KMS-11 (cell line): ENCODE data around the gene UNCX.

Experiments used
- H2AFZ ChIP-seq: fragments of 200-600 bp; sonication (generic); 2 replicates; pipeline ENCODE4 v1.6.1; 2016; ENCODE audit warnings: antibody characterized with exemption, mixed run types, low read depth
- H3K27ac ChIP-seq: fragments of 200-600 bp; sonication (generic); 2 replicates; pipeline ENCODE4 v1.6.1; 2016; ENCODE audit warnings: mild to moderate bottlenecking, mixed run types
- H3K27me3 ChIP-seq: fragments of 200-600 bp; sonication (generic); 2 replicates; pipeline ENCODE4 v1.6.1; 2017; ENCODE audit warnings: mild to moderate bottlenecking, low read depth, mixed run types, moderate library complexity; ENCODE audit not compliant: insufficient read depth
- H3K36me3 ChIP-seq: fragments of 200-600 bp; sonication (generic); 2 replicates; pipeline ENCODE4 v1.6.1; 2017; ENCODE audit warnings: mild to moderate bottlenecking, mixed run types; ENCODE audit not compliant: insufficient read depth
- H3K4me1 ChIP-seq: fragments of 200-600 bp; sonication (generic); 2 replicates; pipeline ENCODE4 v1.6.1; 2016; ENCODE audit warnings: mild to moderate bottlenecking, low read depth, mixed run types; ENCODE audit not compliant: poor library complexity, severe bottlenecking
- H3K4me2 ChIP-seq: fragments of 200-600 bp; sonication (generic); 2 replicates; pipeline ENCODE4 v1.7.0; 2016; ENCODE audit warnings: mild to moderate bottlenecking, mixed run types
- H3K4me3 ChIP-seq: fragments of 200-600 bp; sonication (generic); IDR thresholded peaks from 2 replicates; pipeline ENCODE4 v1.6.1; 2017; ENCODE audit warnings: low read depth, low read length, mixed read lengths; ENCODE audit not compliant: insufficient read depth
- H3K79me2 ChIP-seq: fragments of 200-600 bp; sonication (generic); 2 replicates; pipeline ENCODE4 v1.6.1; 2016; ENCODE audit warnings: low read depth, mixed run types; ENCODE audit not compliant: insufficient read depth
- H3K9ac ChIP-seq: fragments of 200-600 bp; sonication (generic); 2 replicates; pipeline ENCODE4 v1.6.1; 2016; ENCODE audit warnings: mild to moderate bottlenecking, mixed run types
- H4K20me1 ChIP-seq: fragments of 200-600 bp; sonication (generic); 2 replicates; pipeline ENCODE4 v1.6.1; 2016; ENCODE audit warnings: mild to moderate bottlenecking, mixed run types; ENCODE audit not compliant: insufficient read depth
- TF ChIP-seq, protein P1 (sequence below): fragments of 200-600 bp; sonication (generic); conservative IDR thresholded peaks from 2 replicates; pipeline ENCODE4 v1.6.1; 2017; ENCODE audit warnings: low read depth, mild to moderate bottlenecking, antibody characterized with exemption, low read length, moderate library complexity, mixed read lengths

UNCX gene

DNA sequence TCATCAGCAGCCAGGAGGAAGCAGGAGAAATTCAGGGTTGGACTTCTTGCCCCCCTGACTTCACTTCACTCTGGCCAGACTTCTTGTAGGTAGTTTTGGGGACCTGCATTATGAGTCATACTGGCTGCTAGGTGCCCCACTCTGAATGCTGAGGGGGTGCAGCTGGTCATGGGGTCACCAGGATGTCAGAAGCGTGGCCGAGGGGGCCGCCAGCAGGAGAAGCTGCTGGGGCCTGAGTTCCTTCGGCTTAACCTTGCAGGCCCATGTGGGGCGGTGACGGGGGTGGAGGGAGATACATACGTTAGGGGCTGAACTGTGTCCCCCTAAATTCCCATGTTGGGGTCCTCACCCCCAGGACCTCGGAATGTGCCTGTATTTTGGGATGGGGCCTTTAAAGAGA is 18.2 kb downstream of the UNCX start:
- Histone ChIP-seq H3K9ac (no peak overlapping the region), H3K4me3 (no peak overlapping the region), H3K27me3 (peaks cover 85% of the 10 kb centered on the region), H3K79me2 (no peaks in the 10 kb centered on the region), H3K4me1 (no peaks in the 10 kb centered on the region), H3K36me3 (no peaks in the 10 kb centered on the region), H3K4me2 (no peak overlapping the region), H4K20me1 (no peaks in the 10 kb centered on the region), H3K27ac (no peak overlapping the region), H2AFZ (no peak overlapping the region)
- TF ChIP-seq, protein P1, sequence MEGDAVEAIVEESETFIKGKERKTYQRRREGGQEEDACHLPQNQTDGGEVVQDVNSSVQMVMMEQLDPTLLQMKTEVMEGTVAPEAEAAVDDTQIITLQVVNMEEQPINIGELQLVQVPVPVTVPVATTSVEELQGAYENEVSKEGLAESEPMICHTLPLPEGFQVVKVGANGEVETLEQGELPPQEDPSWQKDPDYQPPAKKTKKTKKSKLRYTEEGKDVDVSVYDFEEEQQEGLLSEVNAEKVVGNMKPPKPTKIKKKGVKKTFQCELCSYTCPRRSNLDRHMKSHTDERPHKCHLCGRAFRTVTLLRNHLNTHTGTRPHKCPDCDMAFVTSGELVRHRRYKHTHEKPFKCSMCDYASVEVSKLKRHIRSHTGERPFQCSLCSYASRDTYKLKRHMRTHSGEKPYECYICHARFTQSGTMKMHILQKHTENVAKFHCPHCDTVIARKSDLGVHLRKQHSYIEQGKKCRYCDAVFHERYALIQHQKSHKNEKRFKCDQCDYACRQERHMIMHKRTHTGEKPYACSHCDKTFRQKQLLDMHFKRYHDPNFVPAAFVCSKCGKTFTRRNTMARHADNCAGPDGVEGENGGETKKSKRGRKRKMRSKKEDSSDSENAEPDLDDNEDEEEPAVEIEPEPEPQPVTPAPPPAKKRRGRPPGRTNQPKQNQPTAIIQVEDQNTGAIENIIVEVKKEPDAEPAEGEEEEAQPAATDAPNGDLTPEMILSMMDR: no peak

DNA sequence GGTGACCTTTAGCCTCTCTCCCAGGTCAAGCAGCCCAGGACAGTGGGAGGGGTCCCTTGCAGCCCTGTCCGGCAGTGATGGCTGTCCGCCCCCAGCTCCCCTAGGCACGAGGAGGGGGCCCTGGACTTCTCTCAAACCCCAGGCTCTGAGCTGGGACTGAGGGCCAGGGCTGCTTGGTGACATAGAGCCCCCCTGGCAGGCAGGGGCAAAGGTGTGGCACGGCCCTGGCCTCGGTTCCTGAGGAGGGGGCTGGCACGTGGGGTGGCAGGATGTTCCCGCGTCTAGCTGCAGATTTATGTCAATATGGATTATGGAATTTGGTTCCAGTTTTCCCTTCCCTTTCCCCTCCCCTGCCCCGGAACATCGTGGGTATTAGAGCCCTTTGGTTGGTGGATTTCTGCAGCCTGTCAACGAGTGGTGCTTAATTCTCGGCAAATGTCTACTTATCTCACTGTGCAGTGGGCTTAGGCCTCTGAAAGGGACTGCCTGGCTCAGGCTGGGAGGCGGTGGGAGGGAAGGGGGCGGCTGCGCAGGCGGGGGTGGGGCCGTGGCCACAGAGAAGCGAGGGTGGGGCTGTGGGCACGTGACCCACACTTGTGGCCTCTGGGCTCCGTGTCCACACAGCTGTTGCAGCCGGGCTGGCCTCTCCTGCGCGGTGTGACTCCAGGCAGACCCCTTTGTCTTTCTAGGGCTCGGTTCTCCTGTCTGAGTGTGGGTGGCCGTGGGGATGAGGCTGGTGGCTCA is 19.3 kb downstream of the UNCX start:
- no peak overlapping the region for H3K27ac ChIP-seq
- no peaks in the 10 kb centered on the region for H3K79me2 ChIP-seq
- H3K27me3 ChIP-seq: peaks cover 86% of the 10 kb centered on the region
- no peak overlapping the region for H3K4me2 ChIP-seq
- no peaks in the 10 kb centered on the region for H4K20me1 ChIP-seq
- H3K9ac ChIP-seq: no peak overlapping the region
- H3K4me3 ChIP-seq: no peak overlapping the region
- TF ChIP-seq, protein P1: no peak
- H2AFZ ChIP-seq: no peak overlapping the region
- H3K4me1 ChIP-seq: no peaks in the 10 kb centered on the region
- H3K36me3 ChIP-seq: no peaks in the 10 kb centered on the region

DNA sequence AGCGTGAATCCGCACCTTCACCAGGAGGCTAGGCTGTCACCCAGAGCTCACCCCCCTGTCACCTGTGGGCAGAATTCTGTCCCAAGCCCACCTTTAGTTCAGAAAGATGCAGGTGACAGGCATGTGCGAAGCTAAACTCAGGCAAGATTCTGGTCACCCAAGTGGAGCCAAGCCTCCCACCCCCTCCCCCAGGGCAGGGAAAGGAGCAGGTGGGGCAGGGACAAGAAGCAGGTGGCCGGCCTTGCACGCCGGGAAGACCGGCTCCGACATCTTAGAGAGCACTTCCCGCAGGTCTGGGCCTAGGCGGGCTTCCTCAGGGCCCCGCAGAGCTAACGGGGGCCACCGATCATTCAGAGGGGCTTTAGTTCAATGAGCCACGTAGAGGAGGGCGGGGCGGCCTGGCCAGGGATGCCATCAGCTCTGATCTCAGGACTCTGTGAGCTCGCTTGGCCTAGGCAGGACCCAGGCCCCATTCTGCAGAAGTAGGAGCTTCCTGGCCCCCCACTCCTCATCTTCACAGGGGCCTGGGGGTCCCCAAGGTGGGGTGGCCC is 19.9 kb downstream of the UNCX start:
- Histone ChIP-seq H3K4me3 (no peak overlapping the region), H3K27ac (no peak overlapping the region), H4K20me1 (no peaks in the 10 kb centered on the region), H3K4me1 (no peaks in the 10 kb centered on the region), H3K4me2 (no peak overlapping the region), H3K36me3 (no peaks in the 10 kb centered on the region), H3K79me2 (no peaks in the 10 kb centered on the region), H3K9ac (no peak overlapping the region), H2AFZ (no peak overlapping the region), H3K27me3 (peaks cover 92% of the 10 kb centered on the region)
- TF ChIP-seq, protein P1: no peak

DNA sequence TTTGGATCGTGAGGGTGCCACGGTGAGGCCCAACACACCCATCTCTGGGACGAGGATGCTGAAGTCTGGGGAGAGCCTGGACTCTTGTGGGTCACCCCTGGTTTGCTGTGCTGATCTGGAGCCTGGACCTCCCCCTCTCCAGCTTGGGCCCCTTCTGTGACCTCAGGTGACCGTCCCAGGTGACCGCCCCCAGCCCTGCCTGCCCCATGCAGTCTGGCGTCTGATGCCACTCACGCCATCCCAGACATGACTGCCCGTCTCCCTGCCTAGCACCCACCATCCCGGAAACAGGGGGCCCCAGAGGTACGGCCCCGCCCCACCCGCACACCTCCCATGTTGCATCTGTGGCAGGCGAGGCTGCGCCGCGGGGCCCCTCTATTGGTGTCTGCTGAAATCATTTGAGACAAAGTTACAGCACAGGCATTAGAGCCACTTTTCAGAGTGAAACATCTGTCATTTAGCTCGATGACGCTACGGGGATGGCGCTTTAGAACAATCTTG is 21.1 kb downstream of the UNCX start:
- H3K27ac ChIP-seq: no peak overlapping the region
- no peak overlapping the region for H2AFZ ChIP-seq
- no peak overlapping the region for H3K4me2 ChIP-seq
- TF ChIP-seq, protein P1: no peak
- H3K27me3 ChIP-seq: peaks cover 92% of the 10 kb centered on the region
- H3K79me2 ChIP-seq: no peaks in the 10 kb centered on the region
- H3K9ac ChIP-seq: no peak overlapping the region
- H3K4me1 ChIP-seq: no peaks in the 10 kb centered on the region
- H3K36me3 ChIP-seq: no peaks in the 10 kb centered on the region
- H3K4me3 ChIP-seq: no peak overlapping the region
- no peaks in the 10 kb centered on the region for H4K20me1 ChIP-seq
